ENCODE results near the gene FOSB.

Gene FOSB

DNA sequence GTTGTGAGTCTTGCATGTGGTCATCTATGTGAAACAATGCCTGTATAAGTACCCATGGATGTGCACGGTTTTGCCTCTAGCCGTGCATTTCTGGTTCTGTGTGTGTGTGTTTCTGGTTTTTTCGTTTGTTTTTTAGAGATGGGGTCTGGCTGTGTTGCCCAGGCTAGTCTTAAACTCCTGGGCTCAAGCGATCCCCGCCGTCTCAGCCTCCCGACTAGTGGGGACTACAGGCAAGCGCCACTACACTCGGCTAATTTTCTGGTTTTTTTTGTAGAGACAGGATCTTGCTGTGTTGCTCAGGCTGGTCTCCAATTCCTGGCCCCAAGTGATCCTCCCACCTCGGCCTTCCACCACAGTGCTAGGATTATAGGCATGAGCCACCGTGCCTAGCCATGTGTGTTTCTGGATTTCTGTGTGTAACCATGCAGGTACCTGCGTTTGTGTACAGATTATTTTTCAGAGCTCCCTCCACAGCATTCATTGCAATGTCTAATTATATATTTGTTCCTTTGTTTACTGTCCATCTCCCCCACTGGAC lies 15.9 kb upstream of the FOSB start:
- Histone ChIP-seq H3K79me1 (replicated peaks; ENCODE audit: low read length, poor library complexity, severe bottlenecking) (no peaks in the 10 kb centered on the region), H2BK15ac (ENCODE audit: low read depth, poor library complexity, severe bottlenecking) (no peak overlapping the region), H3K18ac (ENCODE audit: low read depth in 1 of 2, low read length in 2 of 2) (no peak overlapping the region), H2BK12ac (ENCODE audit: low read length in 2 of 2) (peak overlapping the region in 1 of 2 experiments; percentile 85), H3K4me3 (ENCODE audit: insufficient read depth in 1 of 2, low read depth in 1 of 2, low read length in 2 of 2) (peak overlapping the region in 1 of 2 experiments; percentile 92), H3K14ac (ENCODE audit: low read length in 2 of 2) (no peak overlapping the region), H3K27ac (ENCODE audit: low read length, poor library complexity, severe bottlenecking) (no peak overlapping the region), H3K9ac (ENCODE audit: low read length) (peak overlapping the region; percentile 99), H4K8ac (ENCODE audit: low read length) (no peak overlapping the region), H2BK120ac (ENCODE audit: low read depth, low read length) (no peak overlapping the region), H2BK5ac (ENCODE audit: low read depth, low read length, poor library complexity, severe bottlenecking) (no peak overlapping the region), H2AFZ (ENCODE audit: low read depth, low read length) (peak overlapping the region; percentile 90), H3K9me3 (ENCODE audit: control insufficient read depth, low read length) (no peaks in the 10 kb centered on the region), H3K27me3 (ENCODE audit: control insufficient read depth in 1 of 2, insufficient read depth in 1 of 2, low read length in 2 of 2) (no peaks in the 10 kb centered on the region), H3K4me1 (ENCODE audit: control insufficient read depth, insufficient read depth, low read depth, low read length) (peaks cover 31% of the 10 kb centered on the region), H4K91ac (ENCODE audit: low read length) (no peak overlapping the region), H3K36me3 (ENCODE audit: control insufficient read depth in 1 of 2, insufficient read depth in 2 of 2, low read depth in 1 of 2, low read length in 2 of 2) (no peaks in the 10 kb centered on the region), H3K4ac (ENCODE audit: low read depth in 1 of 2, low read length in 2 of 2) (no peak overlapping the region), H3K4me2 (ENCODE audit: low read length, poor library complexity, severe bottlenecking) (no peak overlapping the region), H3K23ac (ENCODE audit: low read length in 2 of 2) (no peak overlapping the region), H2AK5ac (ENCODE audit: low read length, severe bottlenecking) (no peak overlapping the region)
- DNase-seq: no peak
- 89% methylated on average over 11 of the region's 12 CpGs for WGBS

- peak; percentile 100 for DNase-seq
- Histone ChIP-seq H2BK120ac (ENCODE audit: low read depth, low read length) (peak overlapping the region; percentile 83), H3K27me3 (ENCODE audit: control insufficient read depth in 1 of 2, insufficient read depth in 1 of 2, low read length in 2 of 2) (no peaks in the 10 kb centered on the region), H4K8ac (ENCODE audit: low read length) (peak overlapping the region; percentile 67), H3K79me1 (replicated peaks; ENCODE audit: low read length, poor library complexity, severe bottlenecking) (no peaks in the 10 kb centered on the region), H4K91ac (ENCODE audit: low read length) (peak overlapping the region; percentile 14), H2AFZ (ENCODE audit: low read depth, low read length) (no peak overlapping the region), H2AK5ac (ENCODE audit: low read length, severe bottlenecking) (peak overlapping the region; percentile 46), H3K23ac (ENCODE audit: low read length in 2 of 2) (no peak overlapping the region), H3K9me3 (ENCODE audit: control insufficient read depth, low read length) (no peaks in the 10 kb centered on the region), H2BK5ac (ENCODE audit: low read depth, low read length, poor library complexity, severe bottlenecking) (peak overlapping the region; percentile 87), H3K4ac (ENCODE audit: low read depth in 1 of 2, low read length in 2 of 2) (peak overlapping the region in 1 of 2 experiments; percentile 66), H3K4me2 (ENCODE audit: low read length, poor library complexity, severe bottlenecking) (peak overlapping the region; percentile 53), H2BK15ac (ENCODE audit: low read depth, poor library complexity, severe bottlenecking) (peak overlapping the region; percentile 73), H3K4me1 (ENCODE audit: control insufficient read depth, insufficient read depth, low read depth, low read length) (peaks cover 25% of the 10 kb centered on the region), H3K36me3 (ENCODE audit: control insufficient read depth in 1 of 2, insufficient read depth in 2 of 2, low read depth in 1 of 2, low read length in 2 of 2) (no peaks in the 10 kb centered on the region), H2BK12ac (ENCODE audit: low read length in 2 of 2) (peak overlapping the region in 1 of 2 experiments; percentile 40), H3K18ac (ENCODE audit: low read depth in 1 of 2, low read length in 2 of 2) (peak overlapping the region; percentile 77 to 78), H3K27ac (ENCODE audit: low read length, poor library complexity, severe bottlenecking) (peak overlapping the region; percentile 87), H3K14ac (ENCODE audit: low read length in 2 of 2) (no peak overlapping the region), H3K4me3 (ENCODE audit: insufficient read depth in 1 of 2, low read depth in 1 of 2, low read length in 2 of 2) (peak overlapping the region in 1 of 2 experiments; percentile 67), H3K9ac (ENCODE audit: low read length) (peak overlapping the region; percentile 86)
- 5% methylated on average over 20 of the region's 27 CpGs for WGBS
Measured at GRCh38 chr19:45455707-45456499, 11.9 kb upstream of the FOSB start.

DNA sequence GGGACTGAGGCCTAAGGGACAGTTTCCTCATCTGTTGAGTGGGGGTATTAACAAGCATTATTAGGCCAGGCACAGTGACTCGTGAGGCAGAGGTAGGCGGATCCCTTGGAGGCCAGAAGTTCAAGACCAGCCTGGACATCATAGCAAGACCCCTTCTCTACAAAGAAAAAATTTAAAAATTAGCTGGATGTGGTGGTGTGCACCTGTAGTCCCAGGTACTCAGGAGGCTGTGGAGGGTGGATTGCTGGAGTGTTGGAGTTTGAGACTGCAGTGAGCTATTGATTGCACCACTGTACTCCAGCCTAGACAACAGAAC lies 11.3 kb upstream of the FOSB start:
- no peak overlapping the region for H2BK120ac ChIP-seq (ENCODE audit: low read depth, low read length)
- H3K23ac ChIP-seq (ENCODE audit: low read length in 2 of 2): no peak overlapping the region
- peak overlapping the region; percentile 53 for H3K4me2 ChIP-seq (ENCODE audit: low read length, poor library complexity, severe bottlenecking)
- no peaks in the 10 kb centered on the region for H3K9me3 ChIP-seq (ENCODE audit: control insufficient read depth, low read length)
- no peak overlapping the region for H3K4ac ChIP-seq (ENCODE audit: low read depth in 1 of 2, low read length in 2 of 2)
- H4K91ac ChIP-seq (ENCODE audit: low read length): no peak overlapping the region
- peak overlapping the region in 1 of 2 experiments; percentile 15 for H2BK12ac ChIP-seq (ENCODE audit: low read length in 2 of 2)
- H3K14ac ChIP-seq (ENCODE audit: low read length in 2 of 2): no peak overlapping the region
- DNase-seq: no peak
- no peak overlapping the region for H2BK5ac ChIP-seq (ENCODE audit: low read depth, low read length, poor library complexity, severe bottlenecking)
- H3K36me3 ChIP-seq (ENCODE audit: control insufficient read depth in 1 of 2, insufficient read depth in 2 of 2, low read depth in 1 of 2, low read length in 2 of 2): no peaks in the 10 kb centered on the region
- H3K9ac ChIP-seq (ENCODE audit: low read length): peak overlapping the region; percentile 86
- H3K4me1 ChIP-seq (ENCODE audit: control insufficient read depth, insufficient read depth, low read depth, low read length): peaks cover 21% of the 10 kb centered on the region
- H3K18ac ChIP-seq (ENCODE audit: low read depth in 1 of 2, low read length in 2 of 2): peak overlapping the region; percentile 77 to 78
- peak overlapping the region; percentile 46 for H2AK5ac ChIP-seq (ENCODE audit: low read length, severe bottlenecking)
- peak overlapping the region in 1 of 2 experiments; percentile 67 for H3K4me3 ChIP-seq (ENCODE audit: insufficient read depth in 1 of 2, low read depth in 1 of 2, low read length in 2 of 2)
- no peak overlapping the region for H4K8ac ChIP-seq (ENCODE audit: low read length)
- H3K27me3 ChIP-seq (ENCODE audit: control insufficient read depth in 1 of 2, insufficient read depth in 1 of 2, low read length in 2 of 2): no peaks in the 10 kb centered on the region
- 62% methylated on average over 2 of the region's 2 CpGs for WGBS
- peak overlapping the region; percentile 87 for H3K27ac ChIP-seq (ENCODE audit: low read length, poor library complexity, severe bottlenecking)
- no peak overlapping the region for H2AFZ ChIP-seq (ENCODE audit: low read depth, low read length)
- no peaks in the 10 kb centered on the region for H3K79me1 ChIP-seq (replicated peaks; ENCODE audit: low read length, poor library complexity, severe bottlenecking)
- H2BK15ac ChIP-seq (ENCODE audit: low read depth, poor library complexity, severe bottlenecking): no peak overlapping the region

GRCh38 chr19:45457776-45458175 lies 10.0 kb upstream of the FOSB start:
- Histone ChIP-seq H2BK5ac (ENCODE audit: low read depth, low read length, poor library complexity, severe bottlenecking) (no peak overlapping the region), H3K4me3 (ENCODE audit: insufficient read depth in 1 of 2, low read depth in 1 of 2, low read length in 2 of 2) (no peak overlapping the region), H2AK5ac (ENCODE audit: low read length, severe bottlenecking) (peak overlapping the region; percentile 53), H3K27me3 (ENCODE audit: control insufficient read depth in 1 of 2, insufficient read depth in 1 of 2, low read length in 2 of 2) (no peaks in the 10 kb centered on the region), H3K79me1 (replicated peaks; ENCODE audit: low read length, poor library complexity, severe bottlenecking) (no peaks in the 10 kb centered on the region), H3K4ac (ENCODE audit: low read depth in 1 of 2, low read length in 2 of 2) (no peak overlapping the region), H2AFZ (ENCODE audit: low read depth, low read length) (no peak overlapping the region), H3K4me1 (ENCODE audit: control insufficient read depth, insufficient read depth, low read depth, low read length) (peaks cover 18% of the 10 kb centered on the region), H4K91ac (ENCODE audit: low read length) (peak overlapping the region; percentile 37), H3K18ac (ENCODE audit: low read depth in 1 of 2, low read length in 2 of 2) (no peak overlapping the region), H2BK120ac (ENCODE audit: low read depth, low read length) (no peak overlapping the region), H3K9me3 (ENCODE audit: control insufficient read depth, low read length) (no peaks in the 10 kb centered on the region), H4K8ac (ENCODE audit: low read length) (no peak overlapping the region), H3K36me3 (ENCODE audit: control insufficient read depth in 1 of 2, insufficient read depth in 2 of 2, low read depth in 1 of 2, low read length in 2 of 2) (no peaks in the 10 kb centered on the region), H2BK15ac (ENCODE audit: low read depth, poor library complexity, severe bottlenecking) (no peak overlapping the region), H3K9ac (ENCODE audit: low read length) (no peak overlapping the region), H3K23ac (ENCODE audit: low read length in 2 of 2) (no peak overlapping the region), H2BK12ac (ENCODE audit: low read length in 2 of 2) (peak overlapping the region in 1 of 2 experiments; percentile 47), H3K14ac (ENCODE audit: low read length in 2 of 2) (no peak overlapping the region), H3K27ac (ENCODE audit: low read length, poor library complexity, severe bottlenecking) (no peak overlapping the region), H3K4me2 (ENCODE audit: low read length, poor library complexity, severe bottlenecking) (no peak overlapping the region)
- no peak for DNase-seq

Data from mesenchymal stem cell (in vitro differentiated cells and primary cell).